Mesenchymal stem cell (in vitro differentiated cells and primary cell): ENCODE data around the gene KNTC1.

Experiments
- DNase-seq: peaks from one replicate; pipeline ENCODE4 v3.0.0-alpha.2; 2013
- H2AFZ ChIP-seq: one replicate; pipeline ENCODE4 v1.6.1; 2013; ENCODE audit warnings: low read depth, mild to moderate bottlenecking, control low read depth, inconsistent platforms, low read length, moderate library complexity
- H2AK5ac ChIP-seq: 2 replicates; pipeline ENCODE4 v1.6.1; 2013; ENCODE audit warnings: low read length, moderate library complexity, mild to moderate bottlenecking, inconsistent platforms; ENCODE audit not compliant: severe bottlenecking
- H2BK120ac ChIP-seq: one replicate; pipeline ENCODE4 v1.6.1; 2013; ENCODE audit warnings: low read depth, mild to moderate bottlenecking, inconsistent platforms, low read length, moderate library complexity
- H2BK12ac ChIP-seq, 2 experiments: one replicate each; pipeline ENCODE4 v1.6.1; 2013; ENCODE audit warnings: inconsistent platforms in 2 of 2, low read length in 2 of 2, mild to moderate bottlenecking in 2 of 2, moderate library complexity in 2 of 2, control low read depth in 1 of 2
- H2BK15ac ChIP-seq: one replicate; pipeline ENCODE4 v1.6.1; 2013; ENCODE audit warnings: mild to moderate bottlenecking, low read depth, inconsistent platforms; ENCODE audit not compliant: poor library complexity, severe bottlenecking
- H2BK5ac ChIP-seq: 2 replicates; pipeline ENCODE4 v1.6.1; 2013; ENCODE audit warnings: low read depth, mild to moderate bottlenecking, low read length, control low read depth, inconsistent platforms; ENCODE audit not compliant: poor library complexity, severe bottlenecking
- H3K14ac ChIP-seq, 2 experiments: one replicate each; pipeline ENCODE4 v1.6.1; 2013; ENCODE audit warnings: inconsistent platforms in 2 of 2, low read length in 2 of 2, control low read depth in 1 of 2, mild to moderate bottlenecking in 1 of 2, moderate library complexity in 1 of 2
- H3K18ac ChIP-seq, 2 experiments: one replicate each; pipeline ENCODE4 v1.6.1; 2013; ENCODE audit warnings: inconsistent platforms in 2 of 2, low read length in 2 of 2, control low read depth in 1 of 2, low read depth in 1 of 2, mild to moderate bottlenecking in 1 of 2
- H3K23ac ChIP-seq, 2 experiments: one replicate each; pipeline ENCODE4 v1.6.1; 2013; ENCODE audit warnings: inconsistent platforms in 2 of 2, low read length in 2 of 2, mild to moderate bottlenecking in 2 of 2, moderate library complexity in 2 of 2, control low read depth in 1 of 2
- H3K27ac ChIP-seq: 2 replicates; pipeline ENCODE4 v1.5.1; 2013; ENCODE audit warnings: mild to moderate bottlenecking, moderate library complexity, low read length, control low read depth, inconsistent platforms; ENCODE audit not compliant: poor library complexity, severe bottlenecking
- H3K27me3 ChIP-seq, 2 experiments: 2 replicates each; pipeline versions ENCODE4 v1.6.1 to v1.7.0; 2013; ENCODE audit warnings: low read length in 2 of 2, mild to moderate bottlenecking in 2 of 2, moderate library complexity in 2 of 2, control low read depth in 1 of 2, inconsistent platforms in 1 of 2; ENCODE audit not compliant: control insufficient read depth in 1 of 2, insufficient read depth in 1 of 2
- H3K36me3 ChIP-seq, 2 experiments: 2 replicates each; pipeline versions ENCODE4 v1.6.1 to v1.7.0; 2013; ENCODE audit warnings: low read length in 2 of 2, control low read depth in 1 of 2, inconsistent platforms in 1 of 2, low read depth in 1 of 2, mild to moderate bottlenecking in 1 of 2; ENCODE audit not compliant: insufficient read depth in 2 of 2, control insufficient read depth in 1 of 2
- H3K4ac ChIP-seq, 2 experiments: one replicate each; pipeline ENCODE4 v1.6.1; 2013; ENCODE audit warnings: inconsistent platforms in 2 of 2, low read length in 2 of 2, mild to moderate bottlenecking in 2 of 2, moderate library complexity in 2 of 2, control low read depth in 1 of 2, low read depth in 1 of 2
- H3K4me1 ChIP-seq: 2 replicates; pipeline ENCODE4 v1.6.1; 2013; ENCODE audit warnings: low read depth, low read length, control low read depth; ENCODE audit not compliant: control insufficient read depth, insufficient read depth
- H3K4me2 ChIP-seq: 2 replicates; pipeline ENCODE4 v1.6.1; 2013; ENCODE audit warnings: low read length, mild to moderate bottlenecking, inconsistent platforms; ENCODE audit not compliant: poor library complexity, severe bottlenecking
- H3K4me3 ChIP-seq, 2 experiments: 2 replicates each; pipeline versions ENCODE4 v1.5.1 to v1.7.0; 2013; ENCODE audit warnings: low read length in 2 of 2, mild to moderate bottlenecking in 2 of 2, control low read depth in 1 of 2, low read depth in 1 of 2; ENCODE audit not compliant: insufficient read depth in 1 of 2
- H3K79me1 ChIP-seq: replicated peaks from 2 replicates; pipeline ENCODE4 v1.6.1; 2013; ENCODE audit warnings: mild to moderate bottlenecking, control low read depth, low read length, inconsistent platforms; ENCODE audit not compliant: poor library complexity, severe bottlenecking
- H3K9ac ChIP-seq: 2 replicates; pipeline ENCODE4 v1.7.0; 2013; ENCODE audit warnings: mild to moderate bottlenecking, low read length, moderate library complexity
- H3K9me3 ChIP-seq: 2 replicates; pipeline ENCODE4 v1.7.0; 2013; ENCODE audit warnings: mild to moderate bottlenecking, low read length; ENCODE audit not compliant: control insufficient read depth
- H4K8ac ChIP-seq: one replicate; pipeline ENCODE4 v1.6.1; 2013; ENCODE audit warnings: inconsistent platforms, mild to moderate bottlenecking, low read length, moderate library complexity
- H4K91ac ChIP-seq: one replicate; pipeline ENCODE4 v1.6.1; 2013; ENCODE audit warnings: mild to moderate bottlenecking, low read length, inconsistent platforms
- WGBS: methylation state at CpG from one replicate; pipeline ENCODE4 v1.1.7; 2013; ENCODE audit warnings: mixed read lengths; 5-methylcytosine and 5-hydroxymethylcytosine counted together

The KNTC1 gene

DNA sequence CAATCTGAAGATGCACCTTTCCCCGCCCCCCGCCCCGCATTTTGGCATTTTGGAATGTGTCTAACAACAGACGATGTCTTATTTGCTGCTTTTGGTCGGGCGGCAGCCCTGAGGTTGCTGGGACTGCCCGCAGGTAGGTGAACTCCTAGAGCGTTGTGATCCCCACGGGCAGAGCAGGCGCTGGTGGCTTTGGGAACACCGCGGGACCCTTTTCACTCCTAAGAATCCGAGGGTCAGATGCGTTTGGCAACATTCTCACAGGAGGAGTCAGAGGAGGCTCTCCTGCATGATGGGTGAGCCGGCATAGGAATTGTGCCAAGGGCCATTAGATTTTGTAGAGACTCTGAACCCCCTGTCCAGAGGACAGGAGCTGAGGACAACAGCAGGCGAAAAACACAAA lies 134.2 kb downstream of the KNTC1 start:
- H3K4ac ChIP-seq: no peak overlapping the region
- H2AFZ ChIP-seq: no peak overlapping the region
- no peaks in the 10 kb centered on the region for H3K36me3 ChIP-seq
- H2AK5ac ChIP-seq: no peak overlapping the region
- no peak overlapping the region for H2BK5ac ChIP-seq
- no peaks in the 10 kb centered on the region for H3K4me1 ChIP-seq
- no peaks in the 10 kb centered on the region for H3K79me1 ChIP-seq
- H3K4me2 ChIP-seq: no peak overlapping the region
- H3K27ac ChIP-seq: no peak overlapping the region
- H3K9me3 ChIP-seq: no peaks in the 10 kb centered on the region
- 88% methylated on average over 16 of the region's 16 CpGs for WGBS
- no peak overlapping the region for H3K23ac ChIP-seq
- no peak overlapping the region for H3K4me3 ChIP-seq
- H2BK120ac ChIP-seq: no peak overlapping the region
- H3K14ac ChIP-seq: no peak overlapping the region
- no peak overlapping the region for H3K9ac ChIP-seq
- no peaks in the 10 kb centered on the region for H3K27me3 ChIP-seq
- no peak overlapping the region for H4K91ac ChIP-seq
- no peak overlapping the region for H4K8ac ChIP-seq
- H3K18ac ChIP-seq: no peak overlapping the region
- H2BK15ac ChIP-seq: no peak overlapping the region
- DNase-seq: no peak
- no peak overlapping the region for H2BK12ac ChIP-seq

DNA sequence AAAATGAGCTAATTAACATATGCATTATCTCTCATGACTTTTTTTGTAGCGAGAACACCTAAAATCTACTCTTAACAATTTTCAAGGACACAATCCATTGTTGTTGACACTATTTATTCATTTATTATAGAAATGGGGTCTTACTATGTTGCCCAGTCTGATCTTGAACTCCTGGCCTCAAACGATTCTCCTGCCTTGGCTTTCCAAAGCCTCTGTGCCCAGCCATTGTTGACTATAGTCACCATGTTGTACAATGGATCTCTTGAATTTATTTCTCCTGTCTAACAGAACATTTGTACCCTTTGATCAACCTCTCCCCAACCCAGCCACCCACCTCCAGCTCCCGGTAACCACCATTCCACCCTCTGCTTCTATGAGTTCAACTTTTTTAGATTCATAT lies 134.9 kb downstream of the KNTC1 start:
- WGBS: 98% methylated on average over 3 of the region's 3 CpGs
- H3K14ac ChIP-seq: no peak overlapping the region
- H2BK5ac ChIP-seq: no peak overlapping the region
- H3K4ac ChIP-seq: no peak overlapping the region
- H3K9me3 ChIP-seq: no peaks in the 10 kb centered on the region
- no peaks in the 10 kb centered on the region for H3K36me3 ChIP-seq
- no peak overlapping the region for H3K23ac ChIP-seq
- H3K9ac ChIP-seq: no peak overlapping the region
- H2AFZ ChIP-seq: no peak overlapping the region
- H4K8ac ChIP-seq: no peak overlapping the region
- H2BK15ac ChIP-seq: no peak overlapping the region
- H2BK12ac ChIP-seq: no peak overlapping the region
- H4K91ac ChIP-seq: no peak overlapping the region
- no peak overlapping the region for H2AK5ac ChIP-seq
- no peak overlapping the region for H3K27ac ChIP-seq
- no peak overlapping the region for H3K4me2 ChIP-seq
- no peaks in the 10 kb centered on the region for H3K79me1 ChIP-seq
- no peak for DNase-seq
- no peak overlapping the region for H3K4me3 ChIP-seq
- H3K18ac ChIP-seq: no peak overlapping the region
- no peaks in the 10 kb centered on the region for H3K27me3 ChIP-seq
- H3K4me1 ChIP-seq: no peaks in the 10 kb centered on the region
- no peak overlapping the region for H2BK120ac ChIP-seq

DNA sequence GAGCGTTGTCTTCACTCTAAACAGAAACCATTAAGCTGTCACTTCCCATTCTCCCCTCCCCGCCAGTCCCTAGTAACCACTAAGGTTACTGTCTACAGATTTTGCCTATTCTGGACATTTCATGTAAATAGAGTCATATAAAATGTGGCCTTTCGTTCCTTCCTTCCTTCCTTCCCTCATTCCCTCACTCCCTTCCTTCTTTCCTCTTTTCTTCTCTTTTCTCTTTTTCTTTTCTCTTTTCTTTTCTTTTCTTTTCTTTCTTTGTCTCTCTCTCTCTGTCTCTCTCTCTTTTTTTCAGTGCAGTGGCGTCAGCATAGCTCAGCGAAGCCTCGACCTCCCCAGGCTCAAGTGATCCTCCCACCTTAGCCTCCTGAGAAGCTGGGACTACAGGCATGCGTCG lies 138.3 kb downstream of the KNTC1 start:
- Histone ChIP-seq H3K14ac (no peak overlapping the region), H3K27ac (no peak overlapping the region), H3K9ac (no peak overlapping the region), H2BK12ac (no peak overlapping the region), H2AK5ac (no peak overlapping the region), H2AFZ (no peak overlapping the region), H3K4ac (no peak overlapping the region), H4K8ac (no peak overlapping the region), H3K9me3 (no peaks in the 10 kb centered on the region), H3K4me3 (no peak overlapping the region), H3K4me1 (no peaks in the 10 kb centered on the region), H3K23ac (no peak overlapping the region), H3K36me3 (no peaks in the 10 kb centered on the region), H3K27me3 (no peaks in the 10 kb centered on the region), H3K79me1 (no peaks in the 10 kb centered on the region), H2BK5ac (no peak overlapping the region), H2BK120ac (no peak overlapping the region), H2BK15ac (no peak overlapping the region), H4K91ac (no peak overlapping the region), H3K4me2 (no peak overlapping the region), H3K18ac (no peak overlapping the region)
- DNase-seq: no peak
- WGBS: 95% methylated on average over 7 of the region's 8 CpGs

DNA sequence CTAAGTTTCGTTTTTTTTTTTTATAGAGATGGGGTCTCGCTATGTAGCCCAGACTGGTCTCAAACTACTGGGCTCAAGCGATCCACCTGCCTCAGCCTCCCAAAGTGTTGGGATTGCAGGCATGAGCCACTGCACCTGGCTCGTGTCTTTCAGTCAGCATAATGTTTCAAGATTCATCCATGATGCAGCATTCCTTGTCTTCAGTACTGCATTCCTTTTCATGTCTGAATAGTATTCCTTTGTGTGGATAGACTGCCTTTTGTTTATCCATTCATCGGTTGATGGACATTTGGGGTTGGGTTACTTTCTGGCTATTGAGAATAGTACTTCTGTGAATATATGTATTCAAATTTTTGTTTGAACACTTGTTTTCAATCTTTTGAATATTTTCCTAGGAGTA lies 138.7 kb downstream of the KNTC1 start:
- Histone ChIP-seq H4K8ac (no peak overlapping the region), H3K9ac (no peak overlapping the region), H3K14ac (no peak overlapping the region), H3K27me3 (no peaks in the 10 kb centered on the region), H3K79me1 (no peaks in the 10 kb centered on the region), H2AK5ac (no peak overlapping the region), H4K91ac (no peak overlapping the region), H2BK120ac (no peak overlapping the region), H3K18ac (no peak overlapping the region), H3K36me3 (no peaks in the 10 kb centered on the region), H3K27ac (no peak overlapping the region), H3K4me2 (no peak overlapping the region), H3K4me1 (no peaks in the 10 kb centered on the region), H2BK15ac (no peak overlapping the region), H2BK5ac (no peak overlapping the region), H2AFZ (no peak overlapping the region), H2BK12ac (no peak overlapping the region), H3K23ac (no peak overlapping the region), H3K9me3 (no peaks in the 10 kb centered on the region), H3K4me3 (no peak overlapping the region), H3K4ac (no peak overlapping the region)
- 96% methylated on average over 5 of the region's 5 CpGs for WGBS
- no peak for DNase-seq
